Activated naive CD8-positive, alpha-beta T cell treated with anti-CD3 and anti-CD28 coated beads for 36 hours (primary cell): ENCODE measurements around the gene ODAM. TPM values are rescaled to one million over a fixed set of nuclear protein-coding genes. Genes with fewer than 3 reads are reported as not detected.

Experiments
- DNase-seq: peaks from one replicate; pipeline ENCODE4 v3.0.0; 2021
- H3K27ac Mint-ChIP-seq: one replicate; pipeline ENCODE4 v1.8.0; 2022; ENCODE audit warnings: mild to moderate bottlenecking, moderate library complexity, mixed read lengths
- H3K27me3 Mint-ChIP-seq: one replicate; pipeline ENCODE4 v1.8.0; 2022; ENCODE audit warnings: mild to moderate bottlenecking, mixed read lengths
- H3K36me3 Mint-ChIP-seq: one replicate; pipeline ENCODE4 v1.8.0; 2021; ENCODE audit warnings: mild to moderate bottlenecking, mixed read lengths
- H3K4me1 Mint-ChIP-seq: one replicate; pipeline ENCODE4 v1.8.0; 2021; ENCODE audit warnings: mixed read lengths
- H3K4me3 Mint-ChIP-seq: one replicate; pipeline ENCODE4 v1.8.0; 2022; ENCODE audit warnings: mild to moderate bottlenecking, moderate library complexity, mixed read lengths
- H3K9me3 Mint-ChIP-seq: one replicate; pipeline ENCODE4 v1.8.0; 2022; ENCODE audit warnings: mixed read lengths
- total RNA-seq, 2 experiments: library from RNA; stranded (reverse); gene quantifications; one replicate each; pipeline ENCODE4 v1.2.3, GENCODE V29; 2021

ODAM gene
- not detected for total RNA-seq

GRCh38 chr4:70195425-70195824 is at the start of gene ODAM:
ODAM (plus strand) TSS chr4:70195725; CDS start chr4:70196544, 819 bp downstream.
- H3K36me3 Mint-ChIP-seq = no peaks in the 10 kb centered on the region
- no peak within 1 kb of the TSS for H3K4me3 Mint-ChIP-seq
- no peak within 1 kb of the TSS for H3K27ac Mint-ChIP-seq
- no peak for DNase-seq
- no peaks in the 10 kb centered on the region for H3K9me3 Mint-ChIP-seq
- no peaks in the 10 kb centered on the region for H3K4me1 Mint-ChIP-seq
- no peaks in the 10 kb centered on the region for H3K27me3 Mint-ChIP-seq

DNA sequence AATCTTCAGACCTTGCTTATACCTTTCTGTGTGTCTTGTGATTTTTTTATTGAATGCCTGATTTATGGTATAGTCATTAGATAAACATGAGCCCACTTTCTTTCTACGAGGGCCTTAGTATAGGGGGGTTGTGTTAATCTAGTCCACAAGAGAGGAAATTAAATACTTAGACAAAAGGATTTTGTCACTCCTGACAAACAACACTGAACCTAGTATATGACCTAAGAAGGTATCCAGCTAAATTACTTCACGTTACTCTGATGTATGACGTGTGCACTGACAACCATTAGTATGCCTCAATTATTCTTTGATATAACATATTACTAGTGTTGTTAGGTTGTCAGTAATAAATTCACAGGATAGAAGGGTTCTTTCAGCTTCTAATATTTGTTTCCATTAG is 44.3 kb upstream of the ODAM start:
- Mint-ChIP-seq H3K9me3 (no peaks in the 10 kb centered on the region), H3K36me3 (no peaks in the 10 kb centered on the region), H3K4me3 (no peak overlapping the region), H3K27me3 (no peaks in the 10 kb centered on the region), H3K4me1 (no peaks in the 10 kb centered on the region), H3K27ac (no peak overlapping the region)
- no peak for DNase-seq

GRCh38 chr4:70152088-70152487 is 43.4 kb upstream of the ODAM start:
- Mint-ChIP-seq H3K9me3 (no peaks in the 10 kb centered on the region), H3K4me3 (no peak overlapping the region), H3K4me1 (no peaks in the 10 kb centered on the region), H3K36me3 (no peaks in the 10 kb centered on the region), H3K27me3 (no peaks in the 10 kb centered on the region), H3K27ac (no peak overlapping the region)
- DNase-seq = no peak

DNA sequence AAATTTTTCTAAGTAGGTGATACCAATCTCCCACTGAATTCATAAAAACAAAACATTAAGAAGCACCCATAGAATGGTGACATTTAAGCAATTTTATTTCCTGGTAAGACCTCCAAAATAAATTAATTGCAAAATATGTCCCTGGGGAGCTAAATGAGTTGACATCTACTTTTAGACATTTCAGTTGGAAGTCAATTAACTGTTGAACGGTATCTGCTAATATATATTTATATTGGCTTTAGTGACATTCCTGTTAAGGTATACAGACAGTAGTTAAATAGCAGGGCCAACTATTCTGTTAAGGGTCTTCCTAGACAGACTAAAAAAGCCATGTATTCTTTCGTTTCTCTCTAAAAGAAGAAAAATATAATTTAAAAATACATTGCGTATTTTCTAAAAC is 41.6 kb upstream of the ODAM start, which contains the start of gene PRR27:
PRR27 (plus strand) TSS at position 301 of the 400 bp plus-strand sequence. CDS start 139 bp downstream, outside the sequence.
- no peak for DNase-seq
- Mint-ChIP-seq H3K27ac (no peak within 1 kb of the TSS), H3K9me3 (no peaks in the 10 kb centered on the region), H3K4me3 (no peak within 1 kb of the TSS), H3K36me3 (no peaks in the 10 kb centered on the region), H3K27me3 (no peaks in the 10 kb centered on the region), H3K4me1 (no peaks in the 10 kb centered on the region)

DNA sequence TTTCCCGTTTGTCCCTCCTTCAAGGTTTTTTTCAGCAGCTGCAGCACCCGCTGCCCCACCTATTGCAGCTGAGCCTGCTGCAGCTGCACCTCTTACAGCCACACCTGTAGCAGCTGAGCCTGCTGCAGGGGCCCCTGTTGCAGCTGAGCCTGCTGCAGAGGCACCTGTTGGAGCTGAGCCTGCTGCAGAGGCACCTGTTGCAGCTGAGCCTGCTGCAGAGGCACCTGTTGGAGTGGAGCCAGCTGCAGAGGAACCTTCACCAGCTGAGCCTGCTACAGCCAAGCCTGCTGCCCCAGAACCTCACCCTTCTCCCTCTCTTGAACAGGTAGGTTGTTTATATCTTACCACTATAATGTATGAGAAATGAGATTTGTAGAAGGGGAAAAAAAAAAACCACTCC is 36.9 kb upstream of the ODAM start:
- Mint-ChIP-seq H3K4me1 (no peaks in the 10 kb centered on the region), H3K9me3 (no peaks in the 10 kb centered on the region), H3K4me3 (no peak overlapping the region), H3K27ac (no peak overlapping the region), H3K27me3 (no peaks in the 10 kb centered on the region), H3K36me3 (no peaks in the 10 kb centered on the region)
- DNase-seq = no peak

GRCh38 chr4:70177090-70177489 is 18.4 kb upstream of the ODAM start:
- H3K27ac Mint-ChIP-seq = no peak overlapping the region
- no peaks in the 10 kb centered on the region for H3K9me3 Mint-ChIP-seq
- no peak overlapping the region for H3K4me3 Mint-ChIP-seq
- no peaks in the 10 kb centered on the region for H3K27me3 Mint-ChIP-seq
- no peak for DNase-seq
- no peaks in the 10 kb centered on the region for H3K36me3 Mint-ChIP-seq
- H3K4me1 Mint-ChIP-seq = no peaks in the 10 kb centered on the region

GRCh38 chr4:70178075-70178660 is 17.4 kb upstream of the ODAM start:
- Mint-ChIP-seq H3K27me3 (no peaks in the 10 kb centered on the region), H3K36me3 (no peaks in the 10 kb centered on the region), H3K9me3 (no peaks in the 10 kb centered on the region), H3K4me1 (no peaks in the 10 kb centered on the region), H3K27ac (no peak overlapping the region), H3K4me3 (no peak overlapping the region)
- DNase-seq = no peak

GRCh38 chr4:70179811-70180210 is 15.7 kb upstream of the ODAM start:
- no peak for DNase-seq
- H3K9me3 Mint-ChIP-seq = no peaks in the 10 kb centered on the region
- no peaks in the 10 kb centered on the region for H3K4me1 Mint-ChIP-seq
- H3K4me3 Mint-ChIP-seq = no peak overlapping the region
- H3K27ac Mint-ChIP-seq = no peak overlapping the region
- no peaks in the 10 kb centered on the region for H3K36me3 Mint-ChIP-seq
- H3K27me3 Mint-ChIP-seq = no peaks in the 10 kb centered on the region

DNA sequence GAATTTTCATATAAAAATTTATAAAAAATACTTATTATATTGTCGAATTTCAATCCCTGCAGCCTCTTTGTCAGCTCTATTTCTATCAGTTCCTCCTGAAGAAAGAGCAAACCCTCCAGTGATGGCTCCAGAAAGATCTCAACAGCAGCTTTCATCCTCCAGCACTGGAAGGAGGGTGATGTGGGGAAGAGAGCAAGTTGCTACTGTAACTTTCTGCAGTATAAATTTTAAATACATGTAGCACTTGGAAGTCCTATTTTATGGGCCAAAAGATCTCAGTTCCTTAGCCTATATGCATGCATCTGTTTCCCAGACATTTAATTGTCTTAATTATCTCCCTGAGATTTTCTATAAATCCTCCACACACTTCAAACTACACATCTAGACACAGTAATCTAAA is 13.7 kb upstream of the ODAM start:
- no peaks in the 10 kb centered on the region for H3K36me3 Mint-ChIP-seq
- H3K27ac Mint-ChIP-seq = no peak overlapping the region
- no peak overlapping the region for H3K4me3 Mint-ChIP-seq
- no peaks in the 10 kb centered on the region for H3K9me3 Mint-ChIP-seq
- no peaks in the 10 kb centered on the region for H3K4me1 Mint-ChIP-seq
- no peak for DNase-seq
- no peaks in the 10 kb centered on the region for H3K27me3 Mint-ChIP-seq

DNA sequence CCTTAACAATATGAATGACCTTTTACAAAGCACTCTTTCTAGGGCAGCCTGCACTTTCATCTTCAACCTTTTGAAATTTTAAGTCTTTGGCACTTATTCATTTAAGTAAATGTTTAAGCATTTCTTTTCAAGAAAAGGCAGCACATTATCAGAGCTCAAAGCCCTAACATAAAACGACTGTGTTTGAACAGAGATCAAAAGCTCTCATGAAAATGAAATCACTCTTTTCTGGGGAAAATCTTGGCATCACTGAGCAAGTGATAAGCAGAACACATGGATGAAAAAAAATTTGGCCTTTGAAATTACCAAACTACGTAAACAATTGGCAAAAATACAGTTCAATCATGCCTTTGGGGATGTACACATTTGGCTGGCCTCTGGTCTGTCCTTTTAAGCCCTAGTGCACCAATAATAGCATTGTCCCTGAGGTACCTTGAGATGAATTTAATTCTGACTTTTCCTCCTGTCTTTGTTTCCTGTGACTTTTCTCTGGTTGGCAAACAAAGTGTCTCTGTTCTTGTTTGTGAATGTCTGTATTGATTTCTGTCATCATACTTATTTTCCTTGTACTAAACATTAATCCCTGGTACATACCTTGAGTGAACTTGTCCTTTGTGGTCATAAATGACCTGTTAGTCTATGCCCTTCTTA is 12.9 kb upstream of the ODAM start:
- DNase-seq = no peak
- Mint-ChIP-seq H3K27ac (no peak overlapping the region), H3K36me3 (no peaks in the 10 kb centered on the region), H3K4me1 (no peaks in the 10 kb centered on the region), H3K27me3 (no peaks in the 10 kb centered on the region), H3K4me3 (no peak overlapping the region), H3K9me3 (no peaks in the 10 kb centered on the region)

DNA sequence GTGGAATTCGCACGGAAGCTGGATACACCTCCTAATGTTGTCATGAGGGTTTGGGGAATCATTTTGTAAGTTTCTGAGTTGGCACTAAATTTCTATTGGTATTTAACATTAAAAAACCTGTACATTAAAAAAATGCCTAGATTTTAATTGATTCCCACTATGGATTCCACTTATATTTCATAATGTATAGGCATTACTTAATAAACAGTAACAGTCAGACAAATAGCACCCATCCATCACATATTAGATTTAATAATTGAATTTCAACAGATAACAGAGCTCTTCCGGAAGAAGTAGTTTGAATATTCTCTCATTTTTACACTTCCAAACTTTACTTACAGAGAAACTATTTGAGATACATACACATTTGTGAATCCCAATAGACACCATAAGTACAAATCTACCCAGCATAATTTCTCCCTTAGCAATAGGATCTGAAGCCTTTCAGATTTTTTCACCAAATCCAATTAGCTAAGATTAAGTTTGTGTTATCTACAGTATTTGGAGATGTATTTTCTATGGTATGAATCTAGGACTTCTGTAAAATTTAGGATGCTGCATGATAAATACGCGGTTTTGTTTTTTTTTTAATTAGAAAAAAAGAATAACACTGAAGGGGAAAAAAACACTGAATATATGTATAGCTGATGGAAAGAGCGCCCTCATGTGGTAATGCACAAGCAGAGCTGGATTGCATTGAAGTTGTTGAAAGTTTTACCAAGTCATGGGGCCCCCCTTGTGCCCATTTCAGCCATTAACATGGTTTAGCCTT is 12.2 kb upstream of the ODAM start:
- no peak overlapping the region for H3K4me3 Mint-ChIP-seq
- no peaks in the 10 kb centered on the region for H3K36me3 Mint-ChIP-seq
- no peaks in the 10 kb centered on the region for H3K9me3 Mint-ChIP-seq
- no peak overlapping the region for H3K27ac Mint-ChIP-seq
- peak; percentile 3 for DNase-seq
- no peaks in the 10 kb centered on the region for H3K27me3 Mint-ChIP-seq
- H3K4me1 Mint-ChIP-seq = no peaks in the 10 kb centered on the region

- no peak overlapping the region for H3K27ac Mint-ChIP-seq
- H3K9me3 Mint-ChIP-seq = no peaks in the 10 kb centered on the region
- no peaks in the 10 kb centered on the region for H3K4me1 Mint-ChIP-seq
- no peaks in the 10 kb centered on the region for H3K27me3 Mint-ChIP-seq
- H3K4me3 Mint-ChIP-seq = no peak overlapping the region
- H3K36me3 Mint-ChIP-seq = no peaks in the 10 kb centered on the region
- no peak for DNase-seq
Observed at GRCh38 chr4:70183940-70184246, 11.6 kb upstream of the ODAM start.

DNA sequence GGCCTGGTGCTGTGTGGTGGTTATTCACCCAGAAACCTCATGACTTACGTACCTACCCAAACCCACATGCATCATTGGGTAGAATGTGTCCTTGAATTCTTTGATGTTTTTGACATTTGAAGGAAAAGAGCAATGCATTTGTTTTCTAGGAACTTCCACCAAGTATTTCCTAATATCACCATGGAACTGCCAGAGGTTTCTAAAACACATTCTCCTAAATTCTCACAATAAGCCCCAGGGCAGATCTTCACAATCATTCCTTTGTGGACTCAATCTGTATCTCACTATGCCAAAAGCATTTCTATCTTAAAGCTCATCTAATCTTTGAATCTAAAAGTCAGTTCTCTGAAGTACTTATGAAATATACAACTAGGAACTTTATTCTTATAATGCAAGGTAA is 8.3 kb upstream of the ODAM start:
- Mint-ChIP-seq H3K4me1 (no peaks in the 10 kb centered on the region), H3K36me3 (no peaks in the 10 kb centered on the region)

DNA sequence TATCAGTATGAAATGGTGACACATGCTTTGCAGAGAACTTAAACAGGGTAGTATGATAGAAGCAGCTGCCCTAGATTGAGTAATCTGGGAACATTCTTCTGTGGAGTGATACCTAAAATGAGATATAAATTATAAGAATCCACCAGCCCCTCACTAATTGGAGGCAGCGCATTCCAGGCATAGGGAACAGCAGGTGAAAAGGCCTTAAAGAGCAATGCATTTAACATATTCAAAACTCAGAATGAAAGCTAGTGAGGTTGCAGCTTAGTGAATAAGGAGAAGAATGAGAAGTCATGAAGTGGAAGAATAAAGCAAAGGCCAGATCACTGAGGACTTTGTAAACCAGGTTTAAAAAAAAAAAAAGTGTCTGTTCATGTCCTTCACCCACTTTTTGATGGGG is 4.9 kb upstream of the ODAM start:
- Mint-ChIP-seq H3K4me1 (no peaks in the 10 kb centered on the region), H3K27ac (no peak overlapping the region), H3K36me3 (no peaks in the 10 kb centered on the region), H3K4me3 (no peak overlapping the region), H3K27me3 (no peaks in the 10 kb centered on the region), H3K9me3 (no peaks in the 10 kb centered on the region)
- no peak for DNase-seq

More for the DNA sequence above, 8.3 kb upstream of the ODAM start:
- Mint-ChIP-seq H3K27me3 (no peaks in the 10 kb centered on the region), H3K4me3 (no peak overlapping the region), H3K9me3 (no peaks in the 10 kb centered on the region), H3K27ac (no peak overlapping the region)
- DNase-seq = no peak

DNA sequence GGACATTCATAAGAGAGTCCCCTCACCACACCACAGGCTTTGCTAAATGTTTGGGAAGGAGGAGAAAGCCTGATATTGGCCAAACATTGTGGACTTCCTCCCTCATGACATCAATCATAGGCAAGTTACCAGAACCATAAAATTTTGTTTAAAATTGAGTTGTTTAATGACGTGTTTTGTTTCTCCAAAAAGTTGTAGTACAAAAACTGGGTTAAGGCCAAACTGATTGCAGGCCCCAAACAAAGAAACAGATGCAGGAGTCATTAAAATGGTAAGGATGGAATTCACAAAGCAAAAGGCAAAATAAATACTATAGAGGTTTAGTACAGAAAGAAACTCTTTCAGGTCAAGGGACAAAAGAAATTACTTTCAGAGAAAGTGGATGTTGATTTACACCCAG is 3.9 kb upstream of the ODAM start:
- Mint-ChIP-seq H3K4me1 (no peaks in the 10 kb centered on the region), H3K9me3 (no peaks in the 10 kb centered on the region)

GRCh38 chr4:70192895-70193294 is 2.6 kb upstream of the ODAM start:
- DNase-seq = no peak
- H3K4me3 Mint-ChIP-seq = no peak overlapping the region
- H3K27ac Mint-ChIP-seq = no peak overlapping the region
- no peaks in the 10 kb centered on the region for H3K27me3 Mint-ChIP-seq
- H3K36me3 Mint-ChIP-seq = no peaks in the 10 kb centered on the region
- no peaks in the 10 kb centered on the region for H3K9me3 Mint-ChIP-seq
- H3K4me1 Mint-ChIP-seq = no peaks in the 10 kb centered on the region

More for the DNA sequence above, 3.9 kb upstream of the ODAM start:
- H3K4me3 Mint-ChIP-seq = no peak overlapping the region
- H3K27ac Mint-ChIP-seq = no peak overlapping the region
- H3K36me3 Mint-ChIP-seq = no peaks in the 10 kb centered on the region
- no peaks in the 10 kb centered on the region for H3K27me3 Mint-ChIP-seq
- DNase-seq = no peak
